Endothelial cell of hepatic sinusoid (primary cell): ENCODE results near the gene ROR1.

Experiments used
- in situ Hi-C: cut with HindIII; loops from 2 replicates; pipeline ENCODE4 v1.10.0; 2017; ENCODE audit warnings: low sequenced_read_pairs

ROR1 gene

DNA sequence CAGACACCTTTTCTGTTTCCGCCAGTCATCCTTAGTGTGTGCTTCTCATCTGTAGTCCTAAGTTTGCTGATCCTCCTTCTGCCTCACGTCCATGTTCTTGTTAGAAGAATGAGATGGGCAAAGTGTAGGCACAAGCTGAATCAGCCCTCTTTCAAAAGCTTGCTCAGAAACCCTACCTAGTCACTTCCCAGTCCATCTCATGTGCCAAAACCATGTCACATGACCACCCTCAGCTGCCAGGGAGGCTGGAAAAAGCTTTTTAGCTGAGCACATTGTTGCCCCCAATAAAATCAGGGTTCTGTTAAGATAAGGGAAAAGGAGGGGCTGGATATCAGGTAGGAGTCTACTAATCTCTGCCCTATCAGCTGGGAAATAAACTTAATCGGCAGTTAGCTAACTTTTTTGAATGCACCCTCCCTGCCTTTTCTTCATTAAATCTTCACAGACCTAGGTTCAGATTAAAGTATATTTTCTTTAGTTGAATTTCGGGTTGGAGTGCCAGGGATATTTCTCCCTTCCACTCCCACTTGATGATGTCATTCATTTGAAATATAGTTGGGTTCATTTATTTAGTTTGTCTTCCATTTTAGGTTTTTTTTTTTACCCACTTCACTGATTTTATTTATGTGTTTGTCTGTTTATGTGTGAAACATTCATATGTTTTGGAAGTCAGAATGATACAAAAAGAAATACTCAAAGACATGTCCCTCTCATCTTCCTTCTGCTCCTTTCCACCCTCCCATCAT lies 129.2 kb downstream of the ROR1 start:
- in situ Hi-C loops = no loop called here

DNA sequence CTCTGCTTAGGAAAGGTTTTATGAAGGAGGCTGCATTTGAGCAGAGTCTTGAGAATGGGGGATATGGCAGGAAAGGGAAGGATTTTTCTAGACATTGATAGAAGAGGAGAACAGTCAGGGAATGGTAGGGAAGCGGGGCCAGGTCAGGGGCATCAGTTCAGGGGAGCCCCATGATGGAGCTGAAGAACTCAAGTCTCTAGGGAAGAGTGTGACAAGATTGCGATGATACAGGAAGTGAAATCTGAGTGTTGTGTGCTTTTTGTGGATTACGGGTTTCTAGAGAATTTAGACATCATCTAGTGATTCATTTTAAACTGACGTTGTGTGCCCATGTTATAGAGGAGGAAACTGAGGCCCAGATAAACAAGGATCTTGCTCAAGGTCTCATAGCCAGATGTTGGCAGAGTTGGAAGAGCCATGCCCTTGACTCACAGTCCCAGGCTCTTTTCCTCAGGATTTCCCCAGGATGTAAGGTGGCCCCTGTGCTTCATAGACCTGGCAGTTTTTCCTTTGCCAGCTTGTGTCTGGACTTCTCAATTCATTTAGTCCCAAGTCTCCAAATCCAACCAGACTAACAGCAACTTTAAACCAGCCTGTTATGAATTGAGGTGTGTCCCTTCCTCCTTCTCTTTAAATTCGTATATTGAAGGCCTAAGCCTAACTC lies 130.3 kb downstream of the ROR1 start:
- in situ Hi-C loops = no loop called here

DNA sequence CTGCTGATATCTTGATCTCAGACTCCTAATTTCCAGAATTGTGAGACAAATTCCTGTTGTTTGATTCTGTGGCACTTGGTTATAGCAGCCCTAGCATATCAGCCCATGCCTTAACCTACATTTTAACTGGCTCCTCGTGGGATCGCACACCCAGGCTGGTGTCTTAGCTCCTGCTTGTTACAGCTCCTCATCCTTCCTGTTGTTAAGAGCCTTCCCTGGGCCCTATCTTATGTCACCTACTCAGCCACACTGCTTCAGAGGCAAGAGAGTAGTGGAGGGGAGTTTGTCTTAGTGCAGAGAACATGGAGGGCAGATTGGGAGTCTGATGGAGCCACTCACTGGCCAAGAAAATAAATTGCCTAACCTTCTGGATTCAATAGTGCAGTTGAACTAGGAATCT lies 131.0 kb downstream of the ROR1 start:
- in situ Hi-C loops = no loop called here

DNA sequence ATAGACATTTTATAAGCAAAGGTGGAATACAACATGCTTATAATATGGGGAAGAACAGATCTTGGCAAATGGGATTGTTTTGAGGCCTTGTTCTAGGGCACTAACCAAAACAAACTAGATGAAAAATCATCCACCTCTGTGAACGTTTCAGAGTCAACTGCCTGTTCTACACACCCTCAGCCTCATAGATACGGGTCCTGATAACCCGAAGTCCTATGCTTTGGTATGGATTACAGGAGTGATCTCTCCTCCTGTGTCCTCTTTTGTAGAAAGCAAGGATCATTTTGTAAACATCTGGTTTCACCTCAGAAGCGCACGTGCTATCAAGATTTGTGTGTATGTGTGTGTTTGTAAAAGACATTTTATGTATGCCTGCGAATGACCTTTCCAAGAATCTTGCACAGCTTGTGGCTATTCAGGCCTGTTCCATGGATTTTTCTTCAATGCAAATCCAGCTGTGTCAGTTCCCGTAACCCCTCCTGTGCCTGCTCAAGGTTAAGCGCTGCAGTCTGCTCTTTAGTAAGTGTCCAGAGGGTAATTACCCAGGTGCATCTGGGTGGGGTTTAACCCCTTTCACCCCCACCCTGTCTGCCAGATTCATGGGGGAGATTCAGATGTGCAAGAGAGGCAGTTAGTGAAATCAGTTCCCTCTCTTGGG lies 132.4 kb downstream of the ROR1 start:
- in situ Hi-C loops = no loop called here

DNA sequence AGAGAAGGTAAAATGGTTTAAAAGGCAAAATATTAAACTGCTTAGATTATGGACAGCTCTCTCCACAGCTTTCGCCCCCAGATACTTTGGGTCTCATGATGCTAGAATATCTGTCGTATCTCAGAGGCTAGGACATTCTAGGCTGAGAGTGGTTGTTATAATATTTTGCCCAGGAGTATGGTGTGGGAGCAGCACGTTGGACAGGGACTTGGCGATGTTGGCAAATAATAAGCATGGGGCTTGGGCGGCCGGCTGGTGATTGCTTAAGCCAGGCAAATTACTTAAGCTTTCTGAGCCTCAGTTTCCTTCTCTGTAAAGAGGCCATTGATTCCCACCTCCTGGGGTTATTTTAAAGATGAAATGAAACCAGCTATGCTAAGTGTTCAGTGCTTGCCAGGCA lies 133.2 kb downstream of the ROR1 start:
- in situ Hi-C loops = no loop called here

DNA sequence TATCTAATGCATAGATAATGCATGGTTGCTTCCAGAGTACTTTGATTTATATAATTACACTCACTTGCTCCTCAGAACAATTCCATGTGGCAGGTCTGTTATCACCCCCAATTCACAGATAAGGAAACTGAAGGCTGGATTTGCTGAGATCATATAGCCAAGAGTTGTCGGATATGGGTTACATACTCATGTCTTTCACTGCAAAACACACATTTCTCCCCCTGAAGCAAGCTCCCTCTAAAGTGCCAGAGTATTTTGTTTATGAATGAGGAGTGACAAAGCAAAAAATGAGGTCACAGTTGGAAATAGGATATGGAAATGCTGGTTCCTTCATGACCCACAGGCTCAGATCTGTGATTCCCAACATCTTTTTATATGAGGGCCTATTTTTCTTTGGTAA lies 134.2 kb downstream of the ROR1 start:
- in situ Hi-C loops = no loop called here

DNA sequence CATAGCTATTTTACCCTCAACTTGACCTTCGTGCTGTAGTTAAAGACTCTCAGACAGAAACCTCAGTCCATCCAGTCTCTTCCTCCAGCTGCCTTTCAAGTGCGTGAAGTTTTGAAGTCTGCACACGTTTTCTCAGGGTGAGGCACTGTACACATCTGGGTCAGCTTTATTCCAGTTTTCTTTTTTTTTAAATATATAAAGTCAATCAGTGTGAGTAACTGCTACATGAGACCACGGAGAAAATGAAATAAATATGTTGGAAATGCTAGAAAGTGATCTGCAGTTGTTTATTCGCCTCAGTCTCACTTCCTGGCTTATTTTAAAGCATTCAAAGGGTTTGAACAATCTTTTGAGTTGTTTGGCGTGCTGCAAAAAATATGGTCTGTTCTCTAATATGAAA lies 135.7 kb downstream of the ROR1 start:
- in situ Hi-C loops = no loop called here

DNA sequence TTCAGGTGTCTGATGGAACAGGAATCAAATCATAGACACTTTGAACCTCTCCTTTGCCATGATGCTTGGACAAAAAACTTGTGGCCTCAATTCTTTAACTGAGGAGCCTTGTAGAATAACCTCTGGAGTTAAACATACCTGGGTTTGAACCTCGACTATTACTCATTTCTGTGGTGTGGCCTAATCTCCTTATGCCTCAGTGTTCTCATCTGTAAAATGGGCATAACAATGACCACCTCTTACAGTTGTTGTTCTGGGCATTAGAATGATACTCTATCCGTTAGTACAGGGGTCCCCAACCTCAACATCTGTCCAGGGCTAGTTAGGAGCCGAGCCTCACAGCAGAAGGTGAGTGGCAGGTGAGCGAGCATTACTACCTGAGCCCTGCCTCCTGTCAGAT lies 137.2 kb downstream of the ROR1 start:
- in situ Hi-C loops = no loop called here

DNA sequence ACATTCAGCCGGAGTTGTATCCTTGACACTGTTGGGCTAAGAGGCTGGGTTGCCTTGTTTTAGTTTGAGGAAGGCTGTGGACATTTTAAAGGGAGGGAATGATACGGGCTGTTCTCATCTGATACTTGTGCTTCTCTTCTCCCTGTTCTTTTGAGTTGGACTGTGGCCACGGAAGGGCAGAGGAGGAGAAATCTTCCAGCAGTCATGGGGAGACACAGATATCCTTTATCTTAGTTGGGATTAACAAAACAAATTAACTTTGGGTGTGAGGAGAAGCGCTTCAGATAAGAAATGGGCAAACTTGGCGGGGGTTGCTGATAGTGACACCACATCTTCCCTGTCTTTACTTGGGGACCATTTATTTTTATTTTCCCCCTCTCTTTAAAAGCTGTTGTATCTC lies 138.8 kb downstream of the ROR1 start:
- in situ Hi-C loops = no loop called here

DNA sequence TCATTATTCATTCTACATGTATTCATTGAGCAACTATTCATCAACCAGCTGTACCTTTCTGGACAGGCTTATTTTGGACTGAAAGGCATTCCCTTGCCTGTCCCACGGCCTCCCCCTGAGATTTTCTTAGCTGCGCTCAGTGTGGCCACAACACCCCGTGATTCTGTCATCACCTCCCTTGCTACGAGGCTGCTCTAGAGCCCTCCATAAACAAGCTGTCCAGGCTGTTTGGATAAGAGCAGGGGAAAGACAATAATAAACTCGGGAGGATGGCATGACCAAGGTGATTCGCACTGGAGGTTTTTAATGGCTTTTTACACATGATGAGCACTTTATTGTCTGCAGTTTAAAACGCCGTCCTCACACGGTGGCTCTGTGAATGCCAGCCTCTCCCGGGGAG lies 139.7 kb downstream of the ROR1 start:
- in situ Hi-C loops = no loop called here

DNA sequence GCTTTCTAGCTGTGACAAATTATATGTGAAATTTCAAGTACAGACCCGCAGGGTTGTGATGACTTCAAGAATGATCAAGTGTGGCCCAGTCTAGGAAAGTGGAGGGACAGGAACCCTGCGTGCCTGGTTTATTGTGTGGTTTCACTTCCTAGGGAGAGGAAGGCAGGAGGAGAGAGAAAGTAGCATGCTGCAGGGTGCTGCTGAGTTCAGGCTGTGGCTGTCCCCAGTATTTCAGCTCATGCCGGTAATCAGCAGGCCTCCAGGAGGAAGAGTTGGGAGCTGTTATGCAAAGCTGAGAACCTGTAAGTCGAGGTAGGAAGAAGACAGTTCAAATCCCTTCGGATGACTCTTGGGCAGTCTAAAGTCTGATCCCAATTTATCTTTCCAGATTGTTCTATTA lies 140.4 kb downstream of the ROR1 start:
- in situ Hi-C loops = no loop called here

DNA sequence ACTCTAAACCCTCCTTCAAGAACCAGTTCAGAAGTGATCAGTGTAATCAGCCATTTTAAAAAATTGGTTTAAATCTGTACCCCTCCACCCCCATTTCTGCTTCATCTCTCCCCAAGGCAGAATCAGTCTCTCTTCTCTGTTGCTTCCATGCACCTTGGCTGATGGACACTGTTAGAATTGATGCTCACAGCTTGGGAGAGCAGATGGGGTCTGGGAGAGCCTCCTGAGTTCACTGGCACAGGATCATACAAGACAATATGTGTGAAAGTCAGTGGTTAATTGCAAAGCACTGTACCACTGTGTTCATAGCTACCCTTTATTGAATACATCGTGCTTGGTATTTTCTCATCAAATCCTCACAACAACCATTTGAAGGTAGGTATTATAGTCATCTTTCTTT lies 140.9 kb downstream of the ROR1 start:
- in situ Hi-C loops = loop anchor here (5.0 kb wide), 1 partner anchor 93 kb away; no protein-coding TSS in a partner anchor

DNA sequence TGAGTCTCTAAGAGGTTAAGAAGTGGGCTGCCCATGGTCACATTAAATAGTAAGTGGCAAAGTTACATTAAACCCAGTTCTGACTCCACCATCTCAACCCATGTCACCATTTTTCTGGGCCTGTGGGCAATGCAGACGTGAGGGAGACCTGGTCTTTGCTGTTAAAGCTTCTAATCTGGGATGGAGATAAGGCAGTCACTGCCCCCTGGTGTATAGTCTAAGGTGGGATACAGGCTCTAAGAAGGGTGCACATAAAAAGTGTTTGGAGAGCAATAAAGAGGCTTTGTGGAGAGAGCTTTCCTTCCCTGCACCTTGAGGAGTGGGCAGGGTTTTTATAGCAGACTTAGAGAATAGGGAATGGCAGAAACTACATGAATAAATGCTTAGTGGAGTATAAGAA lies 141.3 kb downstream of the ROR1 start:
- in situ Hi-C loops = loop anchor here (5.0 kb wide), 1 partner anchor 92 kb away; no protein-coding TSS in a partner anchor

DNA sequence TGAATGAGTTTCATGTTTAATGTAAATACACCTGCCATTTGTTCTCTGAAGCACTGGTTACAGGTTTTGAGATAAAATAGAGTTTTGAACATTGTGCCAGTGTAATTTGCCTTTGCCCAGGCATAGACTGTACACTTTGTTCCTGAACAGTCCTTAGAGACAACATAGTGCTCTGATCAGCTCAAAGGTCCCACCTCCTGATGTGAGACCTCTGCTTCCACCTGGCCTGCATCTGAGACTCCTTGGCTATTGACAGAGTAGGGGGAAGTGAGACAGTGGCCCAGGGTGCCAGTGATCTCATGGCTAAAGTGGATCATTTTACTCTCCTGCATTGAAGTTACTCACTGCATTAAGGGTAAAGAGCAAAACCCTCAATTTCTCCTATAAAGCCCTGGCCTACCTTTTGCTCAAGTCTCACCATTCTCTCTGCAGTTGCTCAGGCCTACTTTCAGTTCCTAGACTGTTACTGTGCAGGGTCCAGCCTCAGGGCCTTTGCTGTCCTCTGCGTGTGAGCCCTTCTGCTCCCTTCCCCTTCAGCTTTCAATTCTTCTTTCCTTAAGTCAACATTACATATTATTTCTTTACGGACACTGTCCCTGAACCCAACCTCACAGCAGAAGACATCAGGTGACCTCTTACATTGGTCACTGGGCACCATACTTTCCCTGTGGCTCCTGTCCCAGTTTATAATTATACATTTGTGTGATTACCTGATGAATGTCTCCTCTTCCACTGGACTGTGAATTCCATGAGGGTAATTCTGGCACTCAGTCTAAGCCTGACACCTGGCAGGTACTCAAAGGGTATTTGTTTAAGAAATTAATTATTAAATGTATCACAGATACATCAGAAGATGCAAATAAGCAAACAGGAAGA lies 142.9 kb downstream of the ROR1 start:
- in situ Hi-C loops = loop anchor here (5.0 kb wide), 1 partner anchor 91 kb away; no protein-coding TSS in a partner anchor

DNA sequence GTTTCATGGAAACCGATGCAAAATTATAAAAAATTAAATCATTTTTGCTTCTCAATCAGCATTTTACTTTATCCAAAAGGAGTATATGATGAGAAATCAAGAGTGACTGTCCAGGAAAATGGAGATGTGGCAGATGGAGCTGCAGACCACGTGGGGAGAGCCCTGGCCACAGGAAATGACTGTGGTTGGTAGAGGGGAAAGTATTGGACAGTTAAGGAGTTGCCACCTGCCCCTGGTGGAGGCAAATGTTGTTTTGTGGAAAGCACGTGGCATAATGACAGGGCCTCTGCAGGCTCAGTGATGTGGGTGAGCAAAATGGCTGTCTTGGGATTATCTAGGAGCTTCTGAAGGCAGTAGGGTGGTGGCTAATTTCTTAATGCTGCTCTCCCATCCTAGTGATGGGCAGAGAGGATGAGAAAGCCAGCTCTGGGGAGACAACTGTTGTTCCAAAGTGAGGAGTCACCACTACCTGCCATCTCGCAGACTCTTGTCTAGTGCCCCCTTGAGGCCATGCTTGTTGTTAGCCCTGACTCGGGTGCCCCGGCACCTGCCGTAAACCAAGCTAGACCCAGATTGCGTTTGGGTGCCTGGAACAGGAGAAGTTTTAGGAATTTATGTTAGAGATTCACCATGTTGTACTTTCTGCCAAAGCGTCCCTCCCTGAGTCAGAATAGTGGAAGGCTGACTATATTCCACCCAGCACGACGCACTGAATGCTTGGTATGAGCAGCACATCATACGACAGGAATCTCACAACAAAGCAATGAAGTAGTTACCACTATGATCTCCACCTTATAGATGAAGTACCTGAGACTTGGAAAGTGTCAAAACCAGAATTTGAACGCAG lies 144.0 kb downstream of the ROR1 start:
- in situ Hi-C loops = loop anchor here (5.0 kb wide), 1 partner anchor 90 kb away; no protein-coding TSS in a partner anchor

DNA sequence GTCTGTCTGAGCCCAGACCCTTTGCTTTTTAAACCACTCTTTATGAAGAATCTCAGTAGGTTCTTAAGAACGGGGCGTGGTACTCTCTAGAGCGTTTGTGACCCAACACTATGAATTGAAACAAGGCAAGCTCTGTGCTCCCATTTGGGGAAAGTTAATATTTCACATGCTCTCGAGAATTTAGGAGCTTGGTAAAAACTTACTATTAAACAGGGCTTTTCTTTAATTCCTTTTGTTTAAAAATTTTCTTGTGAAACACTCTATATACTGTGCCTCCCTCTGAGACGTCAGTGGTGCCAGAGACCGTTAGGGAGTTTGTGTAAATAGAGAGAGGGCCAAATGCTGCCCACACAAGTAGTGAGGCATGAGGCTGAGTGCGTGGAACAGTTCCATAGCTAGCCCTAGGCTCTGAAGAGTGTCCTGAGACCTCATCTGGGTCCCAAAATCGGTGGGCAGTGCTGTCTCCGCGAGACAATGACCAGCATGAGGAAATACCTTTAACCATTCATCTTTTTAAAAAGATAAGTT lies 144.7 kb downstream of the ROR1 start:
- in situ Hi-C loops = loop anchor here (5.0 kb wide), 1 partner anchor 89 kb away; no protein-coding TSS in a partner anchor

DNA sequence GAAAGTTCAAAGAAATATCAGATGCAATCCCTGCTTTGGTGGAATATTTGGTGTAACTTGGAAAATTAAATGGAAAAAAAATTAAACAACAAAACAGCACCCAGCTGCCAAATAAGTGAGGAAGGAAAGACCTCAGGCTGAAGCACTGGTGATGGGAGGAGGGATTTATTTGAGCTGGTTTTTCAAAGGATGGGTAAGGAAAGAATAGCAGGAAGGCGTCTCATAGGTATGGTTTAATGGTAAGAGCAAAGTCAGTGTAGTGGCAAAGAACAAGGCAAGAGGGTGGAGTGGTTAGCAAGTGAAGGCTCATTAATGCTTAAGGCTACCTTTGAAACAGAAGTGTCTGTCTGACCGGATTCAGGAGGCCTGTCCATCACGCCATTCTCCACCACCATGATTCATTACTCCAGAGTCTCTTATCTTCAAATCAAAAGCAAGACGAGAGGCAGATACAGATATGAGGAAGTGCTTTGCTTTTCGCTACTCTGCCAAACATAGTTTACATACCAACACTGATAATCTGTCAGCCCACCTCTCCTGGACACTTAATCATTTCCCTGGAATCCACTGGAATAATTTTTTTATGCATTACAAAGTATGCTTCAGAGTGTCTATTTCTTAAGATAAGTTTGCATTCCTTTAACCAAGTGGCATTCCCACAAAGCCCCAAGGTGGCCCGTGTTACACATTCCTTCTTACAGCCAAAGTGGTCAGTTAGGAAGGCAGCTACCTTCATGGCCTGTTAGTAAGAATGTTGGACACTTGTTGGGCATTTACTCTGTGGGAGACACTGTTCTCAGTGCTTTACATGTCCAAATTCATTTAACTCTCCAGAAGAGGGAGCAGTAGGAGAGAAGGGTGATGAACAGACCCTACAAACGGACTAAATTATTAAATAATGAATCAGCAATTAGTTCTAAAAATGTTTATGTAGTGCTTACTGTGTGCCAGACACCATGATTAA lies 146.6 kb downstream of the ROR1 start:
- in situ Hi-C loops = no loop called here

DNA sequence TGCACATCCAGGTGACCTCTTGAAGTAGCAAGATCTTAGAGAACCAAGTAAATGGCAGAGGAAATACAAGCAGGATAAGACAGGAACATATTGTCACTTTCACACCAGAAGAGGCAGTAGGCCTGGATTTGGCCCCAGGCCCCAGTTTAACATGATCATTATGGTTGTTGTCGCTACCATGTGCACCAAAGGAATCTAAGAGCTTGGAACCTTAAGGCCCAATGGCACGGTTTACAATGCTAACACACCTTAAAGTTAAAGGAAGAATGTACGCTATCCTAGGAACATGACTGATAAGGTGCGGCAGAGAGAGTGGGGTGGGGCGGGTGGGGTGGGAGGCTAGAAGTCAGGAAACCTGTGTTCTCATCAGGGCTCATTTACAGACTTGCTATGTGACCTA lies 147.5 kb downstream of the ROR1 start:
- in situ Hi-C loops = no loop called here

DNA sequence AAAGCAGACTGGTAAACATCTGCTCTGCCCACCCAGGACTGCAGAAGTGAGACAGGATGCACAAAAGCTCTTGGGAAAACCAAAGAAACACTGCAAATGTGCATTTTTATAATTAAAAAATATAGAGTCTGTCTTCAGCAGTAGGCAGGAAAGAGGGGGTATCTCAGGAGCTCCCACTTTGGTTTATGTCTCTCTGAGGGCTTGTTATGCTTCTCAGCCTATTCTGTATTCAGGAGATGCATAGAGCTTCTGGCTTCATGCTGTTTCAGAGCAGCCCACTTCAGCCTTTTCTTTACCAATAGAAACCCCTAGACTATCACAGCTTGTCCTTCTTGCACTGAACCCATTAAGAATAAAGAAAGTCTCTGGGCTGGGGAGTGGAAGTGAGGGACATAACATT lies 148.0 kb downstream of the ROR1 start:
- in situ Hi-C loops = no loop called here
